Adrenal gland (tissue), 5 donors: ENCODE results near the gene RGCC.

ENCODE experiments used
- POLR2A ChIP-seq, 2 donors: fragments of 450-650 bp; IDR thresholded peaks; one replicate each; pipeline ENCODE4 v1.6.1; 2017; ENCODE audit warnings: antibody characterized with exemption in 2 of 2, mild to moderate bottlenecking in 2 of 2, moderate library complexity in 1 of 2
- TF ChIP-seq, protein P1 (sequence below), 6 experiments: fragments of 450-650 bp in 4 of 6; fragments of 200-600 bp in 2 of 6; sonication (generic) in 1 of 6; IDR thresholded peaks; 1 replicate in 5 of 6; 2 replicates in 1 of 6; pipeline versions ENCODE4 v1.5.1 to v1.8.0; 2016 to 2021; ENCODE audit warnings: antibody characterized with exemption in 6 of 6, mild to moderate bottlenecking in 2 of 6, moderate library complexity in 1 of 6
- donor health status: DM: no; HTN: no; CAD: no.

DNA sequence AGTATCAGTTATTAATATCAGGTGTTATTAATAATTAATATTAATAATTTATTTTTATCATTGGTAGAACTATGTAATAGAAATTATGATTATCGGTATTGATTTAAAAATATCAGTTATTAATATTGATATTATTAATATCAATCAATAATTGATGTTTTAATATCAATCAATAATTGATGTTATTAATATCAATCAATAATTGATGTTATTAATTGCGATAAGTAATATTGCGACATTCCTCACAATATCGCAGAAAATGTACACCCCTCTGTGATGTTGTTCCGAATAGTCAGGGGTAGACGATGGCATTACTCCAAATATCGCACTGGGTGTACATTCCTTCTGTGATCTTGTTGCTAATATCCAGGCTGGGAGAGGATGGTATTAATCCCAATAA lies 3.7 kb upstream of the RGCC start:
- TF ChIP-seq POLR2A (IDR thresholded peaks at IDR 0.05): no peak
- TF ChIP-seq, protein P1, sequence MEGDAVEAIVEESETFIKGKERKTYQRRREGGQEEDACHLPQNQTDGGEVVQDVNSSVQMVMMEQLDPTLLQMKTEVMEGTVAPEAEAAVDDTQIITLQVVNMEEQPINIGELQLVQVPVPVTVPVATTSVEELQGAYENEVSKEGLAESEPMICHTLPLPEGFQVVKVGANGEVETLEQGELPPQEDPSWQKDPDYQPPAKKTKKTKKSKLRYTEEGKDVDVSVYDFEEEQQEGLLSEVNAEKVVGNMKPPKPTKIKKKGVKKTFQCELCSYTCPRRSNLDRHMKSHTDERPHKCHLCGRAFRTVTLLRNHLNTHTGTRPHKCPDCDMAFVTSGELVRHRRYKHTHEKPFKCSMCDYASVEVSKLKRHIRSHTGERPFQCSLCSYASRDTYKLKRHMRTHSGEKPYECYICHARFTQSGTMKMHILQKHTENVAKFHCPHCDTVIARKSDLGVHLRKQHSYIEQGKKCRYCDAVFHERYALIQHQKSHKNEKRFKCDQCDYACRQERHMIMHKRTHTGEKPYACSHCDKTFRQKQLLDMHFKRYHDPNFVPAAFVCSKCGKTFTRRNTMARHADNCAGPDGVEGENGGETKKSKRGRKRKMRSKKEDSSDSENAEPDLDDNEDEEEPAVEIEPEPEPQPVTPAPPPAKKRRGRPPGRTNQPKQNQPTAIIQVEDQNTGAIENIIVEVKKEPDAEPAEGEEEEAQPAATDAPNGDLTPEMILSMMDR (IDR thresholded peaks at IDR 0.05): no peak
